NCI-H1417 (cell line): ENCODE measurements around the gene BSND.

ENCODE experiments used
- DNase-seq, 3 experiments: peaks; one replicate each; lab custom pipeline; 2025; lab: John Stamatoyannopoulos, UW

BSND gene

GRCh38 chr1:55061000-55061705, 62.4 kb downstream of the BSND start:
- no peak for DNase-seq
